ENCODE results near the gene C13orf42. TPM values are rescaled to one million over a fixed set of nuclear protein-coding genes. Genes with fewer than 3 reads are reported as not detected.

C13orf42 gene
- total and polyA plus RNA-seq, 10 of the 15 experiments (the other 5 are each of a cell fraction or from before 2014, with no cell fraction given), result not detected

DNA sequence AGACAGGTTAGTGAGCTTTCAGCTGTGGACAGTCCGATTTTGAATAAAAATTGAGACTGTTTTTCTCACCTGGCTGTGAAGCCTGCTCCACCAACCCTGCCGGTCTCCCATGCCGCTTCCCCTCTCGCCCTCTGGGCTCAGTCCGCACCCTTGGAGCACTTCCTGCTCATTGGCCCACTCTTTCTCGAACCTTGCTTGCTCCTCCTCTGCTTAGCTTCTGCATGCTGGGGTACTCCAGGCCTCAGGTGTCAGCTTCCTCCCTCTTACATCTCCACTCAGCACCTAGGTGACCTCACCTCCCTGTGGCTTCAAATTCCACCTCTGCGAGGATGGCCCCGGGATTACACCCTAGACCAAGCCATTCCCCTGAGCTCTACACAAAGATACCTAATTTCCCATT is 39.6 kb downstream of the C13orf42 start:
- FAIRE-seq, result no peak
- no peak for ATAC-seq
- Histone ChIP-seq H3K9me3 (replicated peaks; ENCODE audit: control insufficient read depth, insufficient read depth, low read length) (no peaks in the 10 kb centered on the region), H4K20me1 (ENCODE audit: control insufficient read depth, insufficient read depth) (no peaks in the 10 kb centered on the region), H3K4me3 (no peak overlapping the region), H3K79me2 (ENCODE audit: control insufficient read depth, insufficient read depth, low read length) (no peaks in the 10 kb centered on the region), H3K9ac (ENCODE audit: control insufficient read depth, insufficient read depth, low read length) (no peak overlapping the region), H3K4me1 (ENCODE audit: control insufficient read depth, insufficient read depth, low read length) (no peaks in the 10 kb centered on the region), H3K4me2 (ENCODE audit: control insufficient read depth, insufficient read depth) (no peak overlapping the region), H3K27ac (ENCODE audit: control insufficient read depth, insufficient read depth) (no peak overlapping the region), H3K36me3 (ENCODE audit: control insufficient read depth in 2 of 2, insufficient read depth in 2 of 2, low read length in 1 of 2) (no peaks in the 10 kb centered on the region), H3K27me3 (replicated peaks in 1 of 2; ENCODE audit: control insufficient read depth in 2 of 2, insufficient read depth in 2 of 2, low read length in 1 of 2) (no peaks in the 10 kb centered on the region), H2AFZ (ENCODE audit: control insufficient read depth, low read depth, low read length) (no peak overlapping the region)
- ChIA-PET RAD21 (ENCODE audit: unreplicated experiment) (interaction anchor here (0.6 to 1.2 kb wide), 2 partner anchors 160 to 1770 kb away, joined by 3 read pairs; no protein-coding TSS in a partner anchor), SMC1A (ENCODE audit: uncharacterized antibody, unreplicated experiment) (interaction anchor here (3.8 kb wide), 1 partner anchor 1095 kb away, joined by 29 read pairs; no protein-coding TSS in a partner anchor), CTCF (interaction anchor here (0.5 to 3.8 kb wide), 8 partner anchors 160 to 1629 kb away, joined by 3 to 28 read pairs (median 3); partner anchors contain the start of gene TRIM13), POLR2A (no interaction called here)
- in situ Hi-C loops (cut with MboI), result loop anchor here (5.0 to 25.0 kb wide), 2 partner anchors 1094 to 1409 kb away; no protein-coding TSS in a partner anchor
- WGBS (ENCODE audit: insufficient coverage, insufficient replicate concordance, low lambda C conversion rate, missing lambda C conversion rate), result 41% methylated on average over 8 of the region's 8 CpGs
- TF ChIP-seq HDGF (IDR thresholded peaks at IDR 0.05) (no peak), YBX1 (IDR thresholded peaks at IDR 0.05) (no peak), RUNX3 (IDR thresholded peaks at IDR 0.05; ENCODE audit: low read length) (no peak), ZNF217 (IDR thresholded peaks at IDR 0.05) (no peak), MYC (IDR thresholded peaks at IDR 0.05; ENCODE audit: insufficient read depth, insufficient read length, insufficient replicate concordance, low read length, severe bottlenecking) (no peak), MXI1 (IDR thresholded peaks at IDR 0.05; ENCODE audit: low read depth, low read length) (no peak), TARDBP (IDR thresholded peaks at IDR 0.05; ENCODE audit: borderline replicate concordance) (no peak), SP1 (IDR thresholded peaks at IDR 0.05; ENCODE audit: low read depth, low read length) (no peak), FOXM1 (IDR thresholded peaks at IDR 0.05; ENCODE audit: low read depth, low read length) (no peak), YY1 (IDR thresholded peaks at IDR 0.05; ENCODE audit: low read depth, low read length) (no peak), ZBED1 (IDR thresholded peaks at IDR 0.05; ENCODE audit: borderline replicate concordance) (no peak)
- TF ChIP-seq, protein P1, sequence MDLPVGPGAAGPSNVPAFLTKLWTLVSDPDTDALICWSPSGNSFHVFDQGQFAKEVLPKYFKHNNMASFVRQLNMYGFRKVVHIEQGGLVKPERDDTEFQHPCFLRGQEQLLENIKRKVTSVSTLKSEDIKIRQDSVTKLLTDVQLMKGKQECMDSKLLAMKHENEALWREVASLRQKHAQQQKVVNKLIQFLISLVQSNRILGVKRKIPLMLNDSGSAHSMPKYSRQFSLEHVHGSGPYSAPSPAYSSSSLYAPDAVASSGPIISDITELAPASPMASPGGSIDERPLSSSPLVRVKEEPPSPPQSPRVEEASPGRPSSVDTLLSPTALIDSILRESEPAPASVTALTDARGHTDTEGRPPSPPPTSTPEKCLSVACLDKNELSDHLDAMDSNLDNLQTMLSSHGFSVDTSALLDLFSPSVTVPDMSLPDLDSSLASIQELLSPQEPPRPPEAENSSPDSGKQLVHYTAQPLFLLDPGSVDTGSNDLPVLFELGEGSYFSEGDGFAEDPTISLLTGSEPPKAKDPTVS (IDR thresholded peaks at IDR 0.05; ENCODE audit: low read depth, low read length), result no peak
- TF ChIP-seq, protein P2, sequence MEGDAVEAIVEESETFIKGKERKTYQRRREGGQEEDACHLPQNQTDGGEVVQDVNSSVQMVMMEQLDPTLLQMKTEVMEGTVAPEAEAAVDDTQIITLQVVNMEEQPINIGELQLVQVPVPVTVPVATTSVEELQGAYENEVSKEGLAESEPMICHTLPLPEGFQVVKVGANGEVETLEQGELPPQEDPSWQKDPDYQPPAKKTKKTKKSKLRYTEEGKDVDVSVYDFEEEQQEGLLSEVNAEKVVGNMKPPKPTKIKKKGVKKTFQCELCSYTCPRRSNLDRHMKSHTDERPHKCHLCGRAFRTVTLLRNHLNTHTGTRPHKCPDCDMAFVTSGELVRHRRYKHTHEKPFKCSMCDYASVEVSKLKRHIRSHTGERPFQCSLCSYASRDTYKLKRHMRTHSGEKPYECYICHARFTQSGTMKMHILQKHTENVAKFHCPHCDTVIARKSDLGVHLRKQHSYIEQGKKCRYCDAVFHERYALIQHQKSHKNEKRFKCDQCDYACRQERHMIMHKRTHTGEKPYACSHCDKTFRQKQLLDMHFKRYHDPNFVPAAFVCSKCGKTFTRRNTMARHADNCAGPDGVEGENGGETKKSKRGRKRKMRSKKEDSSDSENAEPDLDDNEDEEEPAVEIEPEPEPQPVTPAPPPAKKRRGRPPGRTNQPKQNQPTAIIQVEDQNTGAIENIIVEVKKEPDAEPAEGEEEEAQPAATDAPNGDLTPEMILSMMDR (IDR thresholded peaks at IDR 0.05 in 2 of 3, conservative IDR thresholded peaks at IDR 0.05 in 1 of 3; ENCODE audit: control insufficient read depth in 2 of 3, extremely low read depth in 1 of 3, insufficient read depth in 1 of 3, low read depth in 3 of 3, low read length in 3 of 3), result no peak
- TF ChIP-seq, protein P3, sequence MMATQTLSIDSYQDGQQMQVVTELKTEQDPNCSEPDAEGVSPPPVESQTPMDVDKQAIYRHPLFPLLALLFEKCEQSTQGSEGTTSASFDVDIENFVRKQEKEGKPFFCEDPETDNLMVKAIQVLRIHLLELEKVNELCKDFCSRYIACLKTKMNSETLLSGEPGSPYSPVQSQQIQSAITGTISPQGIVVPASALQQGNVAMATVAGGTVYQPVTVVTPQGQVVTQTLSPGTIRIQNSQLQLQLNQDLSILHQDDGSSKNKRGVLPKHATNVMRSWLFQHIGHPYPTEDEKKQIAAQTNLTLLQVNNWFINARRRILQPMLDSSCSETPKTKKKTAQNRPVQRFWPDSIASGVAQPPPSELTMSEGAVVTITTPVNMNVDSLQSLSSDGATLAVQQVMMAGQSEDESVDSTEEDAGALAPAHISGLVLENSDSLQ (IDR thresholded peaks at IDR 0.05), result no peak
- no TSS peak for BruUV-seq (replicated peaks)
- no peak for DNase-seq (ENCODE audit: low read depth, low spot score)
- intact Hi-C loops (cut with micrococcal nuclease; ENCODE audit: unreplicated experiment), result loop anchor here (2.0 to 10.0 kb wide), 3 partner anchors 159 to 1224 kb away; no protein-coding TSS in a partner anchor

Data from GM12878 (cell line).